GM19023 (cell line): ENCODE measurements around the gene KHDC1.
"Not testable (repeated sequence)": the region's sequence is repeated elsewhere in the genome, so short reads cannot be mapped to it uniquely, and the experiment has no call there.

Experiments used
- ATAC-seq: cut with Tn5 transposase; IDR thresholded peaks from one replicate; pipeline ENCODE4 v1.9.1; 2021; ENCODE audit warnings: mild to moderate bottlenecking, moderate library complexity; ENCODE audit not compliant: unreplicated experiment

The KHDC1 gene

GRCh38 chr6:73252703-73253102 lies 10.3 kb downstream of the KHDC1 start:
- ATAC-seq = no peak

GRCh38 chr6:73250016-73250415 lies 13.0 kb downstream of the KHDC1 start:
- ATAC-seq = no peak

- ATAC-seq = no peak
These were observed 14.6 kb downstream of the KHDC1 start for GRCh38 chr6:73248192-73248903.

- ATAC-seq = no peak
These were observed 21.0 kb downstream of the KHDC1 start for GRCh38 chr6:73242001-73242400.

- ATAC-seq = no peak
These were observed 22.3 kb downstream of the KHDC1 start for GRCh38 chr6:73240730-73241129.

- no peak for ATAC-seq
These were observed 26.7 kb downstream of the KHDC1 start for GRCh38 chr6:73236144-73236750.

- ATAC-seq = no peak
These were observed 28.3 kb downstream of the KHDC1 start for GRCh38 chr6:73234733-73235132.

- not testable (repeated sequence) for ATAC-seq
These were observed 29.0 kb downstream of the KHDC1 start for GRCh38 chr6:73233971-73234370.

GRCh38 chr6:73233048-73233447 lies 29.9 kb downstream of the KHDC1 start:
- ATAC-seq = no peak

GRCh38 chr6:73231986-73232391 lies 31.0 kb downstream of the KHDC1 start:
- ATAC-seq = peak; percentile 56

- no peak for ATAC-seq
These were observed 35.3 kb downstream of the KHDC1 start for GRCh38 chr6:73227606-73228255.

- ATAC-seq = no peak
These were observed 37.6 kb downstream of the KHDC1 start, which contains the start of gene KHDC1L for GRCh38 chr6:73225396-73225795. Gene KHDC1L, minus strand, starts transcription at chr6:73225496. Its CDS starts 88 bp downstream, at chr6:73225408.

- no peak for ATAC-seq
These were observed 46.1 kb downstream of the KHDC1 start for GRCh38 chr6:73216859-73217258.

GRCh38 chr6:73209117-73209516 lies 53.9 kb downstream of the KHDC1 start:
- no peak for ATAC-seq

- ATAC-seq = no peak
These were observed 55.7 kb downstream of the KHDC1 start for GRCh38 chr6:73207221-73207837.

- ATAC-seq = no peak
These were observed 58.7 kb downstream of the KHDC1 start for GRCh38 chr6:73204252-73204651.

- ATAC-seq = no peak
These were observed 59.9 kb downstream of the KHDC1 start for GRCh38 chr6:73203098-73203497.

GRCh38 chr6:73200735-73201134 lies 62.3 kb downstream of the KHDC1 start:
- no peak for ATAC-seq

- ATAC-seq = no peak
These were observed 62.7 kb downstream of the KHDC1 start for GRCh38 chr6:73200247-73200646.

- ATAC-seq = no peak
These were observed 68.3 kb downstream of the KHDC1 start for GRCh38 chr6:73194744-73195143.

- ATAC-seq = not testable (repeated sequence)
These were observed 69.7 kb downstream of the KHDC1 start for GRCh38 chr6:73193302-73193701.
